Right ventricle myocardium superior (tissue), 1 donor: ENCODE results near the gene KIF18A. TPM values are rescaled to one million over a fixed set of nuclear protein-coding genes. Genes with fewer than 3 reads are reported as not detected.
A peak's percentile ranks its signal among the peaks of the same experiment; 100 is the strongest.

Experiments used
- ATAC-seq: fragments of 200-7000 bp; cut with Tn5 transposase; one replicate; pipeline ENCODE4 v1.9.1; 2020; ENCODE audit warnings: mild to moderate bottlenecking; ENCODE audit not compliant: poor library complexity
- DNase-seq: peaks from one replicate; pipeline ENCODE4 v3.0.0-alpha.2; 2020
- intact Hi-C: fragments of 100-400 bp; cut with DNase I; formaldehyde crosslinking; loops from one replicate; pipeline ENCODE4 v1.11.2; 2022
- microRNA-seq: library from miRNA; unstranded; fragments of <30 nt; microRNA quantifications from one replicate; pipeline ENCODE4 v1.2.0, GENCODE V29; 2020
- total RNA-seq: library from RNA; stranded (reverse); fragmentation: NEBNext Ultra II Directional; extraction: Animal tissue kit (Norgen Biotek cat#: 25700); gene quantifications from one replicate; pipeline ENCODE4 v1.2.1, GENCODE V29; 2021
- donor health status: DM: no; HTN: yes; CAD: no; lungs with severe emphysema.

The KIF18A gene
- total RNA-seq, 1 donor from 2014 or later, result 0.16 TPM

GRCh38 chr11:27977031-27977430 is 130.9 kb downstream of the KIF18A start:
- intact Hi-C loops, result no loop called here
- DNase-seq (no peak), ATAC-seq (no peak)

DNA sequence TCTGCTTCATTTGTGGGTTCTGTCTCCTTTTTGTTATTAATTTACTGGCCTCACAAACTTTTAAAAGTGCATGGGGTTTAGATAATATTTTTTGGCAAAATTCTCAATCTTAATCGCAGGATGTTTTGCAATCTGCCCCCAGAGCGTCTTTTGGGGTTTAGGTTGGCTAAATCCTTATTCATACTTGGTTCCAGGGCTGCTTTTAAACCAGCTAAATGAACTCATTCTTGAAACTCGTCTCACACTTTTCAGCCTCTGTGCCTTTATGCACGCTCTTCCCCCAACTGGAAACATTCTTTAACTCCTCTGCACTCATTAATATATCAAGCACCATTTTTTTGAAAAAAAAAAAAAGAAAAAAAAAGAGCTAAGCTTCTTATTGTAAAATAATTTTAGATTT is 131.7 kb downstream of the KIF18A start:
- intact Hi-C loops, result no loop called here
- DNase-seq (no peak), ATAC-seq (peak; percentile 82)

DNA sequence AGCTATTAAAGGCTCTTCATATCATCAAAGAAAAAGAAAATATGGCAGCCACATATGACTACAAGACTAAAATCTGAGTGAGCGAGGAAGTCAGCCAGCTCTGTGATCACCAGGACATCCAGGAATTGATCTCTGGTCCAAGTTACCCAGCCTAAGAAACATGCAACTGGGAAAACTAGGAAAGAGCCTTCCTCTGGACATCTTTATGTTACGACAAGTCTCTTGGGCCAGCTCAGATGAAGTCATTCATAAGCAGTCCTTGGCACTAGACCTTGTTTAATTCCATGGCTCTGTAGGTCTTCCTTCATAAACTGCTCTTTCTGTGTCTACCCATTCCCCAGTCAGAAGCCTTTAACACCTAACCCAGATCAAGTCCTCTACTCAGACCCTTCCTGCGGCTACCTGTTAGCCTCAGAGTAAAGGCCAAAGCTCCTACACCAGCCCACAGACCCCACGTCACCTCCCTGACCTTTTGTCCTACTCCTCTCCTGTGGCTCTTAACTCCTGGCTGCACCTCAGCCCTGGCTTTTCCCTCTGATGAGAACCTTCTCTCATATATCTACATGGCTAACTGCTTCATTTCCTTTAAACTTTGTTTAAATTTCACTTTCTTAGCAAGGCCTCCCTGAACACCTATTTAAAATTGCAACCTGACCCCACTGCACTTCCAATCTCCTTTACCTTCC is 134.0 kb downstream of the KIF18A start:
- intact Hi-C loops, result no loop called here
- DNase-seq (peak; percentile 34), ATAC-seq (peak; percentile 54)

DNA sequence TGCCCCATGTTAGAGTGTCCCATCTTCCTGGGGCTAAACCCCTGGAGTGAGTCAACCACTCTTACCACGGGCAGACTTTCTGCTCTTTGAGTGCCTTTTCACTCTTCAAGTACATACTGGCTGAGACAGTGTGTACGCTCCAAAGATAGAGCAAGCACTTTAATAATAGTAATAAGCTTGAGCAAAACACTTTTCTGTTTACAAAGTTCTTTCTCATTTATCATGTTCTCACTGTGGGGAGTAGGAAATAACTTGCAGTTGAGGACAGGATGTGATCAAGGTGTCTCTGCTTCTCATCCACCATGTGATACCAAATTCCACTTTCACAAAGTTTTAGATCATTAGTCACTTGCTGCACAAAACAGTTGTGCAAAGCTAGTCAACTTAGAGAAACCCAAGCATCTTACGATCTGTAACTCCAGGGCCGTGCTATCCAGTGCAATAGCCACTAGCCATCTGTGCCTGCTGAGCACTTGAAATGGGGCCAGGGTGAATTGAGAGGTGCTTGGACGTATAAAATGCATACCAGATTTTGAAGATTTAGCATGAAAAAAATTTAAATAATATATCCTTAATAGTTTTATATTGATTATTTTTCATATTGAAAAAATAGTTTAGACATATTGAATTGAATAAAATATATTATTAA is 135.3 kb downstream of the KIF18A start:
- DNase-seq, result no peak
- ATAC-seq, result no peak
- intact Hi-C loops, result no loop called here

- DNase-seq (no peak), ATAC-seq (no peak)
- intact Hi-C loops, result no loop called here
These were observed 136.8 kb downstream of the KIF18A start for GRCh38 chr11:27971171-27971570.

Small RNAs within 50 kb of the gene (microRNA-seq; reads per million reads assigned to microRNA genes)
- not detected for gene MIR610

Other genes with a start within 250 kb of the KIF18A start
- 8.1 TPM for gene METTL15, start 232 bp upstream of the KIF18A start, total RNA-seq